ENCODE measurements around the gene HBA1. TPM values are rescaled to one million over a fixed set of nuclear protein-coding genes. Genes with fewer than 3 reads are reported as not detected.
"Not testable (repeated sequence)": the region's sequence is repeated elsewhere in the genome, so short reads cannot be mapped to it uniquely, and the experiment has no call there.

Gene HBA1
- polyA plus RNA-seq, 3 donors: 591 to 1,202 (median 749) TPM

- DNase-seq (ENCODE audit: extremely low read depth in 1 of 11, low read depth in 9 of 11, low spot score in 4 of 11): no peak
Measured at GRCh38 chr16:149024-149660, 27.3 kb upstream of the HBA1 start.

DNA sequence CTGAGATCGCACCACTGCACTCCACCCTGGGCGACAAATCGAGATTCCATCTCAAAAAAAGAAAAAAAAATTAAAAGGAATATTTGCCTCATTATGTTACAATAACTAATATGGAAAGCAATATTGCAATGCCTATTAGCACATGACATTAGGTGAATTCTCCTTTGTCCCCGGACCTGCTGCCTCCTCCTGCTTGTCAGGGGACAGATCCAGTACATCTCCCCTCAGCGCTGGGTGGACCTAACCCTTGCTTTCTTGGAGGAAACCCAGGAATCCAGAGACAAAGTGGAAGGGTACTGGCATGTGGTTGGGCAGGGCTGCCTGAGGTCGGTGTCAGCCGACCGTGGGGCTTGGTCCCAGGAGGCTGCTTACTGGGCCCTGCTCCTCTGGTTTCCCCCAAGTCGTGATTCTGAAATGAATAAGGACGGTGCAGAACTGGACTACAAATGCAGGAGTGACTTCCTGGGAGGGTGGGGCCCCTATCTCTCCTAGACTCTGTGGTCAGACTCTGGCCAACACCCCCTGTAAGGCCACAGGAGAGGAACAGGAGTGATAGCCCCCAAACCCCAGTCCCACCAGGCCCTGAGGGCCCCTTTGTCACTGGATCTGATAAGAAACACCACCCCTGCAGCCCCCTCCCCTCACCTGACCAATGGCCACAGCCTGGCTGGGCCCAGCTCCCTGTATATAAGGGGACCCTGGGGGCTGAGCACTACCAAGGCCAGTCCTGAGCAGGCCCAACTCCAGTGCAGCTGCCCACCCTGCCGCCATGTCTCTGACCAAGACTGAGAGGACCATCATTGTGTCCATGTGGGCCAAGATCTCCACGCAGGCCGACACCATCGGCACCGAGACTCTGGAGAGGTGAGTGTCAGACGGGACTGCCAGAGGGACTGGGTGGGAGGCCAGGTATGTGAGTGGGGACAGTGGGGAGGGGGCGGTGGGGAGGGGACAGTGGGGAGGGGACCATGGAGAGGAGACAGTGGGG is 24.0 kb upstream of the HBA1 start, which contains the start of gene HBZ:
Gene HBZ, plus strand, starts transcription at position 504 of the 988 bp plus-strand sequence. Its CDS starts 266 bp downstream, at position 770.
- no peak for DNase-seq (ENCODE audit: extremely low read depth in 1 of 11, low read depth in 9 of 11, low spot score in 4 of 11)

- DNase-seq (ENCODE audit: extremely low read depth in 1 of 11, low read depth in 9 of 11, low spot score in 4 of 11): not testable (repeated sequence)
Measured at GRCh38 chr16:153129-153521, 23.4 kb upstream of the HBA1 start.

DNA sequence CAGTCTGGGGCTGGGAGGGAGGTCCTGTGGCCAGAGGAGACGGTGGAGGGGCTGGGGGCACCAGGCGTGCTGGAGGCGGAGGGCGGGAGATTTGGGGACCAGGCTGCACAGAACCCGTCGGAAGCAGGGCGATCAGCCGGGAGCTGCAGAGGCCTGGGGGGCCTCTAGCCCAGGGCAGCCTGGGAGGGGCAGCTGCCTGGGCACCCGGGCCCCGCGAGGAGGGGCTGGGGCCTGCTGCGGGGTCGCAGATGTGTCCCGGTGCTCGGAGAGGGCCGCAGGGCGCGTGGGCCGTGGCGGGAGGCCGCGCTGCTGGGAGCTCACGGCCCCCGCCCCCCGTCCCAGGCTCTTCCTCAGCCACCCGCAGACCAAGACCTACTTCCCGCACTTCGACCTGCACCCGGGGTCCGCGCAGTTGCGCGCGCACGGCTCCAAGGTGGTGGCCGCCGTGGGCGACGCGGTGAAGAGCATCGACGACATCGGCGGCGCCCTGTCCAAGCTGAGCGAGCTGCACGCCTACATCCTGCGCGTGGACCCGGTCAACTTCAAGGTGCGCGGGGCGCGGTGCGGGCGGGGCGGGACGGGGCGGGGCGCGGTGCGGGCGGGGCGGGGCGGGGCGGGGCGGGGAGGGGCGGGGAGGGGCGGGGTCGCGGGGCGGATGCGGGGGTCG is 22.8 kb upstream of the HBA1 start:
- not testable (repeated sequence) for DNase-seq (ENCODE audit: extremely low read depth in 1 of 11, low read depth in 9 of 11, low spot score in 4 of 11)

GRCh38 chr16:154217-155030 is 22.1 kb upstream of the HBA1 start:
- DNase-seq (ENCODE audit: extremely low read depth in 1 of 11, low read depth in 9 of 11, low spot score in 4 of 11): peak in 1 of 11 donors; percentile 30

DNA sequence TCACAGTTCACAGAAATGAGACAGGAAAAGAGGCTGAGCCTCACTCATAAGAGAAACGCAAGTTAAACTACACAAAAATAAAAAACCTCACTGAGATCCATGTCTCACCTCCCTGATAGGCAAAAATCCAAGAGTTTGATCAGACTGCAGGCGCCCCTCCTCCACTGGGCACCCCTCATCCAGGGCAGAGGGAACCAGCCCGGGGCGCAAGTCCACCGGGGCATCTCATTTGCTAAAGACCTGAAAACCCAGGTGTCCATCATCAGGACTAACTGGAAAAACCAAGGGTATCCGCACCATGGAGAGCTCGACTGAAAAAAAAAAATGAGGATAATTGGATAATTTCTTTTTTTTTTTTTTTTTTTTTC is 21.5 kb upstream of the HBA1 start:
- no peak for DNase-seq (ENCODE audit: extremely low read depth in 1 of 11, low read depth in 9 of 11, low spot score in 4 of 11)

DNA sequence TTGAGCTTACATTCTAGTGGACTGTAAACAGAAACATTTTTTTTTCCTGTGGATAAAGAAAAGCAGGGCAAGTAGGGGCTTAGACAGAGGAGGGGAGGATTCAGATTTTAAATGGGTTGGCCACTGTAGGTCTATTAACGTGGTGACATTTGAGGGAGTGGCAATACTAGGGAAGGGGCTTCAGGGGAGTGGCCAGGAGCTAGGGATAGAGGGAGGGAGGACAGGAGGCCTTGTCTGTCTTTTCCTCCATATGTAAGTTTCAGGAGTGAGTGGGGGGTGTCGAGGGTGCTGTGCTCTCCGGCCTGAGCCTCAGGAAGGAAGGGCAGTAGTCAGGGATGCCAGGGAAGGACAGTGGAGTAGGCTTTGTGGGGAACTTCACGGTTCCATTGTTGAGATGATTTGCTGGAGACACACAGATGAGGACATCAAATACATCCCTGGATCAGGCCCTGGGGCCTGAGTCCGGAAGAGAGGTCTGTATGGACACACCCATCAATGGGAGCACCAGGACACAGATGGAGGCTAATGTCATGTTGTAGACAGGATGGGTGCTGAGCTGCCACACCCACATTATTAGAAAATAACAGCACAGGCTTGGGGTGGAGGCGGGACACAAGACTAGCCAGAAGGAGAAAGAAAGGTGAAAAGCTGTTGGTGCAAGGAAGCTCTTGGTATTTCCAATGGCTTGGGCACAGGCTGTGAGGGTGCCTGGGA is 17.2 kb upstream of the HBA1 start:
- no peak for DNase-seq (ENCODE audit: extremely low read depth in 1 of 11, low read depth in 9 of 11, low spot score in 4 of 11)

DNA sequence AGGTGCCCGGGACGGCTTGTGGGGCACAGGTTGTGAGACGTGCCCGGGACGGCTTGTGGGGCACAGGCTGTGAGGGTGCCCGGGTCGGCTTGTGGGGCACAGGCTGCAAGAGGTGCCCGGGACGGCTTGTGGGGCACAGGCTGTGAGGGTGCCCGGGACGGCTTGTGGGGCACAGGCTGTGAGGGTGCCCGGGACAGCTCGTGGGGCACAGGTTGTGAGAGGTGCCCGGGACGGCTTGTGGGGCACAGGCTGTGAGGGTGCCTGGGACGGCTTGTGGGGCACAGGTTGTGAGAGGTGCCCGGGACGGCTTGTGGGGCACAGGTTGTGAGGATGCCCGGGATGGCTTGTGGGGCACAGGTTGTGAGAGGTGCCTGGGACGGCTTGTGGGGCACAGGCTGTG is 16.2 kb upstream of the HBA1 start:
- not testable (repeated sequence) for DNase-seq (ENCODE audit: extremely low read depth in 1 of 11, low read depth in 9 of 11, low spot score in 4 of 11)

- DNase-seq (ENCODE audit: extremely low read depth in 1 of 11, low read depth in 9 of 11, low spot score in 4 of 11): no peak
Measured at GRCh38 chr16:160691-161190, 15.7 kb upstream of the HBA1 start.

DNA sequence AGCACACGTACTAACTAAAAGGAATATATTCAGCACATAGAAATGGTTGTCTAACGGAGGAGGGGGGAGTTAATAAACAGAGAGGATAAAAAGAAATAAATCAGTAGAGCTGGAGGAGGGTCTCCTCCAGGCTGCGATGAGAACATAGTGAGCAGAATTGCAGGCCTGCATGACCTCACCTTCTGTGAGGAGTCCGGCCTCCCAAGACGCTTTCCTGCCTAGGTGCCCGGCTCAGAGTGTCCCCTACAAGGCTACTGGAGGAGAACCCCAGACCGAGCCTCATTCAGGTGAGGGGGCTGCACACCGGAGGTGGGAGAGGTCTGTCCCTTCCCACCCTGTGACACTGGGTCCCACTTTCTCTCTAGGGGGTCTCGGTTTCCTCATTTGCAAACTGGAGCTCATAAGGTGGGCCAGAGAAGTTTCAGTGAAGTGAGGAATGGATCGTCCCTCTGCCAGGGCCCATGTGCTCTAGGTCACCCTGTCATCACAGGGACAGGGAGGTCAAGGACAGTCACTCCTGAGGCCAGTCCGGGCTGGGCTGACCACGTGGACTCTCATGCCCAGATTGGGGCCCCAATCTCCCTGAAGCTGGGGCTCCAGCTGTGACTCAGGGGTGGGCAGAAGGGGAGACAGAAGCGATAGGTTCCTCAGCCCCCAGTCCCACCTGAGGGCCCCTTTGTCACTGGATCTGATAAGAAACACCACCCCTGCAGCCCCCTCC is 14.0 kb upstream of the HBA1 start:
- DNase-seq (ENCODE audit: extremely low read depth in 1 of 11, low read depth in 9 of 11, low spot score in 4 of 11): no peak

- DNase-seq (ENCODE audit: extremely low read depth in 1 of 11, low read depth in 9 of 11, low spot score in 4 of 11): not testable (repeated sequence)
Measured at GRCh38 chr16:163139-163538, 13.3 kb upstream of the HBA1 start.

DNA sequence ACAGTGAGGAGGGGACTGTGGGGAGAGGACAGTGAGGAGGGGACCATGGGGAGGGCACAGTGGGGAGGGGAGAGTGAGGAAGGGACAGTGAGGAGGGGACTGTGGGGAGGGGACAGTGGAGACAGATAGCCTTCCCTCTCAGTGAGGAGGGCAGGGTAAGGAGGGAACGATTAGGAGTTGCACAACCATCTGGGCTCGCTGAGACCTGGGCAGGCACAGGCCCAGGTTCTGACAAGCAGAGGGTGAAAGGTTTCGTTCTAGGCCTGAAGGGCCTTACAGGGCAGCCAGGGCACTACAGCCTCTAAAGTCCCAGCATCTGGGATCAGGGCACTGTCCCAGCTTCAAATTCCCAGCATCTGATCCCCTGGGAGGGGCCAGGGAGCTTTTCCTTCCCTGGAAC is 12.8 kb upstream of the HBA1 start:
- not testable (repeated sequence) for DNase-seq (ENCODE audit: extremely low read depth in 1 of 11, low read depth in 9 of 11, low spot score in 4 of 11)

GRCh38 chr16:164134-164823 is 12.2 kb upstream of the HBA1 start:
- DNase-seq (ENCODE audit: extremely low read depth in 1 of 11, low read depth in 9 of 11, low spot score in 4 of 11): not testable (repeated sequence)

- DNase-seq (ENCODE audit: extremely low read depth in 1 of 11, low read depth in 9 of 11, low spot score in 4 of 11): no peak
Measured at GRCh38 chr16:164827-165538, 11.5 kb upstream of the HBA1 start.

- no peak for DNase-seq (ENCODE audit: extremely low read depth in 1 of 11, low read depth in 9 of 11, low spot score in 4 of 11)
Measured at GRCh38 chr16:165539-166374, 10.7 kb upstream of the HBA1 start, which contains the start of gene HBM. HBM (plus strand) TSS chr16:165978; CDS start chr16:165998, 20 bp downstream.
